GM12864 (cell line): ENCODE data around the gene DRAP1.

Experiments
- DNase-seq: peaks from one replicate; pipeline ENCODE4 v3.0.0-alpha.2; 2011; ENCODE audit warnings: low read depth
- H3K4me3 ChIP-seq: 2 replicates; pipeline ENCODE4 v1.5.1; 2011; ENCODE audit warnings: mild to moderate bottlenecking, low read depth, low read length, control low read depth
- TF ChIP-seq, protein P1 (sequence below): IDR thresholded peaks from 2 replicates; pipeline ENCODE4 v1.5.1; 2011; ENCODE audit warnings: low read depth, mild to moderate bottlenecking, moderate library complexity, low read length, control low read depth, inconsistent platforms; ENCODE audit errors: missing control alignments

DRAP1 gene

DNA sequence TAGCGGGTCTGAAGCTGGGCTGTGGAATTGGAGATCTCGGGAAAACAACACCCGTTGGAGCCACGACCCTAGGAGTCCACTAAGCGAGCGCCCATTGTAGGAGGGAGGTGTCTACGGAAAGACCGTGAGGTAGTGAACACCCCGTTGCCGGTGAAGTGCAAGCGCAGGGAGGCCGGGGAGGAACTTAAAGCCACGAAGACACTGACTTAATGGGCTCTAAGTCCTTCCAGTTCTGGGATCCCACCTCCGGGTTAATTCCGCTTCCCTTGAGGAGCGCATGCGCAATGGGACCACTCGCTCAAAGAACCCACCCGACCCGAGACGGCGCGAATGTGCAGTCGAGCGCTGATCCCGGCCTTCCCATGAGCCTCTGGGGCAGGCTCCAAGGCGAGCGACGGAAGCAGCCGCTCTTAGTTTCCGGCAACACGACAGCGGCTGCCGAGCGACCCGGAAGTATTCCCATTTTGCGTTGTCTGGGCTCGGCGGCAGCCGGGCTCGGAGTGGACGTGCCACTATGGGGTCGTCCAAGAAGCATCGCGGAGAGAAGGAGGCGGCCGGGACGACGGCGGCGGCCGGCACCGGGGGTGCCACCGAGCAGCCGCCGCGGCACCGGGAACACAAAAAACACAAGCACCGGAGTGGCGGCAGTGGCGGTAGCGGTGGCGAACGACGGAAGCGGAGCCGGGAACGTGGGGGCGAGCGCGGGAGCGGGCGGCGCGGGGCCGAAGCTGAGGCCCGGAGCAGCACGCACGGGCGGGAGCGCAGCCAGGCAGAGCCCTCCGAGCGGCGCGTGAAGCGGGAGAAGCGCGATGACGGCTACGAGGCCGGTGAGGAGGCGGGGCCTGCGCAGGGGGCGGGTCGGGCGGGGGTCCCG lies 42.3 kb downstream of the DRAP1 start, which contains the start of gene SART1:
SART1 (plus strand) TSS at position 468 of the 874 bp plus-strand sequence; CDS start at position 515, 47 bp downstream.
- peak within 1 kb of the TSS; percentile 94 for H3K4me3 ChIP-seq
- peak; percentile 94 for DNase-seq
- TF ChIP-seq, protein P1, sequence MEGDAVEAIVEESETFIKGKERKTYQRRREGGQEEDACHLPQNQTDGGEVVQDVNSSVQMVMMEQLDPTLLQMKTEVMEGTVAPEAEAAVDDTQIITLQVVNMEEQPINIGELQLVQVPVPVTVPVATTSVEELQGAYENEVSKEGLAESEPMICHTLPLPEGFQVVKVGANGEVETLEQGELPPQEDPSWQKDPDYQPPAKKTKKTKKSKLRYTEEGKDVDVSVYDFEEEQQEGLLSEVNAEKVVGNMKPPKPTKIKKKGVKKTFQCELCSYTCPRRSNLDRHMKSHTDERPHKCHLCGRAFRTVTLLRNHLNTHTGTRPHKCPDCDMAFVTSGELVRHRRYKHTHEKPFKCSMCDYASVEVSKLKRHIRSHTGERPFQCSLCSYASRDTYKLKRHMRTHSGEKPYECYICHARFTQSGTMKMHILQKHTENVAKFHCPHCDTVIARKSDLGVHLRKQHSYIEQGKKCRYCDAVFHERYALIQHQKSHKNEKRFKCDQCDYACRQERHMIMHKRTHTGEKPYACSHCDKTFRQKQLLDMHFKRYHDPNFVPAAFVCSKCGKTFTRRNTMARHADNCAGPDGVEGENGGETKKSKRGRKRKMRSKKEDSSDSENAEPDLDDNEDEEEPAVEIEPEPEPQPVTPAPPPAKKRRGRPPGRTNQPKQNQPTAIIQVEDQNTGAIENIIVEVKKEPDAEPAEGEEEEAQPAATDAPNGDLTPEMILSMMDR, result no peak

DNA sequence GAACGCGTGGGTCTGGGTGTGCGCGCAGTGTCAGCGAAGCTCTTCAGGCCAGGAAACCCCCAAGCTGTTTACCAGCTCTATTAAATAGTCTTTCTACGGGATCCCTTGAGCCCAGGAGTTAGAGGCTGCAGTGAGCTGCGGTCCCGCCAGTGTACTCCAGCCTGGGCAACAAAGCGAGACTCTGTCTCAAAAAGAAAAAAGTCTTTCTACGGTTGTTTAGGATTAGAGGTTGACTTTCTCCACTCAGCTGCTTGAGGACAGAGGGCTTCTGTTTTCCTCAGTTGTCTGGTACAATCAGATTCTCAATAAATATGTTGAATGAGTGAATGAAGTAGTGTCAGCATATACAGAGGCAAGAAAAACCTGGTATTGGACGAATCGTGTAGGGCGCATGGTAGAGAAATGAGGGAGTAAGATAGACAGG lies 42.9 kb downstream of the DRAP1 start:
- TF ChIP-seq, protein P1, result no peak
- no peak for DNase-seq
- H3K4me3 ChIP-seq, result peak overlapping the region; percentile 94

DNA sequence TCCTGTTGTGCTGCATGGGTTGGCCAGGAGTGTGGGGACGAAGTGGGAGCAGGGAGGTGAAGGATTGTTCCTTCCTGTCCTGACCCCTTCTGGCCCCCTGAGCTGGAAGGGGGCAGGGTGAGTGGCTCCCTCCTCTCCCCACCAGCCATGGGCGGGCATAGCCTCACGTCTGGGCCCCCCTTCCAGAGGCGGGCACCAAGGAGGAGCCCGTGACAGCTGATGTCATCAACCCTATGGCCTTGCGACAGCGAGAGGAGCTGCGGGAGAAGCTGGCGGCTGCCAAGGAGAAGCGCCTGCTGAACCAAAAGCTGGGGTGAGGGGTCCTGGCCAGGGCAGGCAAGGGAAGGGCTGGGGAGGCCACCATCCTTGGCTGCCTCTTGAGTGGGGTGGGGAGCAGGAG lies 45.7 kb downstream of the DRAP1 start:
- TF ChIP-seq, protein P1, result no peak
- no peak for DNase-seq
- H3K4me3 ChIP-seq, result no peak overlapping the region

DNA sequence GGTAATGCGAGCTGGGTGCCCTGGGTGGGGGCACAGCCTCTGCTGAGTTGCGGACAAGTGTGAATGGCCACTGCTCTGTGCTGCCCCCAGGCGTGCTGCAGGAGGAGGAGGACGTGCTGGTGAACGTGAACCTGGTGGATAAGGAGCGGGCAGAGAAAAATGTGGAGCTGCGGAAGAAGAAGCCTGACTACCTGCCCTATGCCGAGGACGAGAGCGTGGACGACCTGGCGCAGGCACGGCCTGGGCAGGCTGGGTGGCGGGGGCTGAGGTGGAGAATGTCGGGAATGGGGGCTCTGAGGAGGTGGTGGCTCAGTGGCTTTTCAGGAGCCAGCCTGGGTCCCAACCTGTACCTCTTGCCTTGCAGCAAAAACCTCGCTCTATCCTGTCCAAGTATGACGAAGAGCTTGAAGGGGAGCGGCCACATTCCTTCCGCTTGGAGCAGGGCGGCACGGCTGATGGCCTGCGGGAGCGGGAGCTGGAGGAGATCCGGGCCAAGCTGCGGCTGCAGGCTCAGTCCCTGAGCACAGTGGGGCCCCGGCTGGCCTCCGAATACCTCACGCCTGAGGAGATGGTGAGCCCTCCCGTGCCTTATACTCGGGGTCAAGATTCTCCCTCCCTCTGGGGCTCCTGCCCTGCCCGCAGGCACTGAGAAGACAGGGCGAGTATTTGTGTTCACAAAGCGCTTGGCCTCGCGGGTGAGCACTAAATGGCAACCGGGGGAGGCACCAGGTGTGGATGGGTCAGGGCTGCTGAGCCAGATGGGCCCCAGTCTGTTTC lies 46.9 kb downstream of the DRAP1 start:
- DNase-seq, result no peak
- TF ChIP-seq, protein P1, result no peak
- no peak overlapping the region for H3K4me3 ChIP-seq

DNA sequence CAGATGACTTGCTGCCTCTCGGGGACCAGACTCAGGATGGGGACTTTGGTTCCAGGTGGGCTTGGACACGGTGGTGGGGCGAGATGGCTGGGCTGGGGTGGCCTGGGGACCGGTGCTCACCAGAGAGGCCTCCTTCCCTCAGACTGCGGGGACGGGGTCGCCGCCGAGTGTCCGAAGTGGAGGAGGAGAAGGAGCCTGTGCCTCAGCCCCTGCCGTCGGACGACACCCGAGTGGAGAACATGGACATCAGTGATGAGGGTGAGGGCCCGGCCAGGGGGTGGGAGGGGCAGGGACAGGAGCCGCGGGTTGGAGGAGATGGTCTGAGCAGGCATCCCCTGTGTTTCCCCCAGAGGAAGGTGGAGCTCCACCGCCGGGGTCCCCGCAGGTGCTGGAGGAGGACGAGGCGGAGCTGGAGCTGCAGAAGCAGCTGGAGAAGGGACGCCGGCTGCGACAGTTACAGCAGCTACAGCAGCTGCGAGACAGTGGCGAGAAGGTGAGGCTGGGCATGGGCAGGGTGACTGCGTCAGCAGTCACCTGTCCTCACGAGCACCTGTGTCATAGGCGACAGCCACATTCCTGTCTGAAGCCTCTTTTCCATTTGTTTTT lies 48.2 kb downstream of the DRAP1 start:
- TF ChIP-seq, protein P1, result no peak
- DNase-seq, result no peak
- H3K4me3 ChIP-seq, result no peak overlapping the region

DNA sequence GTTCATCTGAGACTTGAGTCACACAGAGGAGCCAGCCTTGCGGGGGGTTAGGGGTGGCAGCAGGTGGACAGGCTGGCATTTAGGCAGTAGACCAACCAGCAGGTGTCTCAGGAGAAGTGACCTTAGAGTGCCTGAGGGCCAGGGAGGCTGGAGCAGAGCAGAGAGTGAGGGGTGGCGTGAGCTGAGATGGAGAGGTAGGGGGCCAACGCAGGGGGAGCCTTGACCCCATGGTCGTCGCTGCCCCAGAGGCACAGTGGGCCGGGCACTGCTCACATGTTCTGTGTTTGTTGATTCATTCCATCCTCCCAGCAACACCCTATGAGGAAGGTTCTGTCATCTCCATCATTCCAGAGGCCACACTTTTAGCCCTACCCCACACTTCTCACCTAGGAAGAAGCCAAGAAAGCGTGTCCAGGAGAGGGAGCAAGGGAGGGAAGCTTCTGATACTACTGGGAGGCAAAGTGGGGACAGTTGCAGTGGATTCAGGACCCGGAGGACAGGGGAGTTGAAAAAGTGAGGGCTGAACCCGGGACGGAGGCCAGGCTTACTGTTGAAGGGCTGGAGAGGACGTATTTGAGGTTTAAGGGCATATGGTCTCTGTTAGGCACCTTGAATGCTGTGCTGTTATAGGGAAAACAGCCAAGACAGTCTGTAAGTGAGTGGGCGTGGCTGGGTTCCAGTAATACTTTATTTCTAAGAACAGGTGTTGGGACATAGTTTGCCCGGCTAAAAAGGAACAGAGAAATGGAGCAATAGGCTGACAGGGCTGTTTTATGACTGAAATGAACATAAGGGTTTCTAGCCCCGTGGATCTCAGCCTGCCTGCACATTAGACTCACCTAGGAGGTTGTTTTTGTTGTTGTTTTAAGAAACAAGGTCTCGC lies 49.6 kb downstream of the DRAP1 start:
- no peak overlapping the region for H3K4me3 ChIP-seq
- DNase-seq, result no peak
- TF ChIP-seq, protein P1, result no peak
